Amygdala (tissue), 56 donors: ENCODE results near the gene ST8SIA2.
A peak's percentile ranks its signal among the peaks of the same experiment; 100 is the strongest.
"Not testable (repeated sequence)": the region's sequence is repeated elsewhere in the genome, so short reads cannot be mapped to it uniquely, and the experiment has no call there.

Experiments
- DNase-seq, 56 donors: peaks; one replicate each; lab custom pipeline; 2025; lab: John Stamatoyannopoulos, UW

The ST8SIA2 gene

DNA sequence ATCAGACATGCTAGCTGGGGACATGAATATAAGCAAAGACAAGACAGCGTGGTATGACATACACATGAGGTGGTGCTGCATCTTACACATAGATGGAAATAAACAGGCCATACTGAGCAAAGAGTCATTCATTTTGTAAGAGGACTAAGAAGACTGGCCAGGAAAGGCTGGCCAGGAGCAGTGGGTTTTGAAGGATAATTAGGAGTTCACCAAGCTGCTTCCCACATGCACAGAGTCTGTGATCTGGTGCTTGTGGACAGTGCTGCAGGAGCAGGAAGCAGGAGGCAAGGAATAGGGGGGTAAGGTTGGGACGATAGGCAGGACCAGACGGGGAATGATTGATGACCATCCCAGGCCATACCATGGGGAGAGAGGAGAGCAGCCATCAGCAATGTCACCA is 41.5 kb downstream of the ST8SIA2 start:
- no peak for DNase-seq

DNA sequence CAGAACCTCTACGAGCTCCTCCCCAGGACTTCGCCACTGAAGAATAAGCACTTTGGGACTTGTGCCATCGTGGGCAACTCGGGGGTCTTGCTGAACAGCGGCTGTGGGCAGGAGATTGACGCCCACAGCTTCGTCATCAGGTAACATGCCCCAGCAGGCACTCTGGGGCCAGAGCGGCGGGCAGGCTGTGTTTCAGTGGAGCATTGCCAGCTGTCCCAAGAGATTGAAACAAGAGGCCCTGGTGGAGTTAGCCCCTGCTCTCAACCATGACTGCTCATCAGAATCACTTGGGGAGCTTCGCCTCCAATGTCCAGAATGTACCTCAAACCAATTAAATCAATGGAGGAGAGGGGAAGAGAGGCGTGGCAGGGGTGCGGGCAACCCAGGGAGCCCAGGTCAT is 44.8 kb downstream of the ST8SIA2 start:
- DNase-seq, result no peak

DNA sequence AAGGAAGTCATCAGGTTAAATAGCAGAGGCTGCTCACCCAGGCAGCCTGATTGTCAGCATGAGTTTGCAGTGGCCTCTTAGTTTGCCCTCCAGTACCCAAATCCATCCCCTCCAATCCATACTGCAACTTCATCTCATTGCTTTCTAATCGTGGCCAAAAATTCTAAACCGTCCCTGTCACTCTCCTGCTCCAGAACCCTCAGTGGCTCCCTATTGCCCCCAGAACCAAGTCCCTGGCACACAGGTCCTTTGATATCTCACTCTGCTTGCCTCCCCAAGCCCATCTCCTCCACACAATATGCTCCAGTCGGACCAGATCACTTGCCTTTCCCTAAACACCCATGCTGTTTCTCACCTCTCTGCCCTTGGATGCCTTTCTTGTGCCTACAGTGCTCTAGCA is 49.7 kb downstream of the ST8SIA2 start:
- no peak for DNase-seq

DNA sequence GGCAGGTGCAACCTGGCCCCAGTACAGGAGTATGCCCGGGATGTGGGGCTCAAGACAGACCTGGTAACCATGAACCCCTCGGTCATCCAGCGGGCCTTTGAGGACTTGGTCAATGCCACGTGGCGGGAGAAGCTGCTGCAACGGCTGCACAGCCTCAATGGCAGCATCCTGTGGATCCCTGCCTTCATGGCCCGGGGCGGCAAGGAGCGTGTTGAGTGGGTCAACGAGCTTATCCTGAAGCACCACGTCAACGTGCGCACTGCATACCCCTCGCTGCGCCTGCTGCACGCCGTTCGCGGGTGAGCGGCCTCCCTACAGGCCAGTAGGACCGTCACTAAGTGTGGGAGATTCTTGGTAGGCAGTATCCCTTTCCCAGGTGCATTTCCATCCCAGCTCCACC is 51.0 kb downstream of the ST8SIA2 start:
- no peak for DNase-seq

DNA sequence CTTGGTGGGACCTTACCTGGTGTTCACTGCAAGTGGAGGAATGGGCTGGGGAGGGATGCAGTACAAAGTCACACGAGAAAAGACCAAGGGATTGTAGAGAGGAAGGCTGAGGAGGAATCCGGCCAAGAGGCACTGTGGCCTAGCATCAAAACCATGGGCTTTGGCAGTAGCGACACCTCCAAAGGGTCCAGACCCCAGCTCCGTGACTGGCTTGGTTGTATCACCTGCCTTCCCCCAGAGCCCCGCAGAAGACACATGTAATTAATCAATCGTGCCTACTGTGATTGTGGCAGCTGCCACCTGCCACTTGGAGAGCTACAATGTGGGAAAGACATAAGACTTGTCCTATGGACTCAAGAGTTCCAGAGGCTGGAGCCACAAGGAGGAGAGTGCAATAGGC is 54.7 kb downstream of the ST8SIA2 start:
- DNase-seq, result no peak

DNA sequence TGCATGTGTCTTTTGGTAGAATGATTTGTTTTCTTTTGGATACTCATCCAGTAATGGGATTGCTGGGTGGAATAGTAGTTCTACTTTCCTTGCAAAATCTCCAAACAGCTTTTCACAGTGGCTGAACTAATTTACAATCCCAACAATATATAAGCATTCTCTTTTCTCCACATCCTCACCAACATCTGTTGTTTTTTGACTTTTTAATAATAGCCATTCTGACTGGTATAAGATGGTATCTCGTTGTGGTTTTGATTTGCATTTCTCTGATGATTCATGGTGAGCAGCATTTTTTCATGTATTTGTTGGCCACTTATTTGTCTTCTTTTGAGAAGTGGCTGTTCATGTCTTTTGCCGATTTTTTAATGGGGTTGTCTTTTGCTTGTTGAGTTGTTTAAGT is 55.8 kb downstream of the ST8SIA2 start:
- no peak for DNase-seq

DNA sequence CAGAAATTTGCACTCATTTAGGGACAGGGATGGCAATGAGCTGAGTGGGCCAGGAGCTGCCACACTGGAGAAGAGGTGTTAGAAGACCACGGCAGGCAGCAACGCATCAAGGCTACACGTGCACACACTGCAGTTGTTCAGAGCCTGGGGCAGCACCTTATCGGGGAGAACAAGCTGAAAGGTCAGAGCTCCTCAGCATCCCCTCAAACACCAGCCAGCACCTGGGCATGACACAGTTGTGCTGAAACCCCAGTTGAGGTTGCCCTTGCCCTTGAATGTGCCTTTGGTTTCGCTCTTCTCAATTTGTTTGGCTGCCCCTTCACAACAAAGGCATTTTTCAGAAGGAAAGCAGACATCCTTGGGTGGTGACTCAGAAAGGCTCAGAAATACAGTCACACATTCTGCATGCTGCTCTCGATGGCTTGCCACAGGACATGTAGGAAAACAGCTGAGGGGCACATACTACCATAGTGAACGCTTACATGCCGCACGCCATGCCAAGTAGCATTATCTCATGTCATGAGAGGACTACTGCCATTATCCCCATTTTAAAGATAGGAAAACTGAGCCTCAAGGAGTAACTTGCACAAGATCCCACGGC is 57.6 kb downstream of the ST8SIA2 start:
- DNase-seq, result no peak

DNA sequence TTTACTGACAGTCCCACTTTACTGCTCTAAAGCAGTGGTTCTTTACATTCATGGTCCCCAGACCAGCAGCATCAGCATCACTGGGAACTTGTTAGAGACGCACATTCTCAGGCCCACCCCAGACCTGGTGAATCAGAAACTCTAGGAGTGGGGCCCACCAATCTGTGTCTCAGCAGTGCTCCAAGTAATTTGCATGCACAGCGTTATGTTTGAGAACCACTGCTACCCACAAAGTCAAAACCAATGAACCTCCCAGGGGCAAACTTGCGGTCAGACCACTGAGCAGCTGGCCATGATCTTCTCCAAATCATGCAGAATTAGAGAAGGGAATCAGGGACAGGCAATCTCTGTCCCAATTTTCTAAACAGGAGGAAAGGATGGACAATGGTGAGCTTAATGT is 58.5 kb downstream of the ST8SIA2 start:
- DNase-seq, result no peak

DNA sequence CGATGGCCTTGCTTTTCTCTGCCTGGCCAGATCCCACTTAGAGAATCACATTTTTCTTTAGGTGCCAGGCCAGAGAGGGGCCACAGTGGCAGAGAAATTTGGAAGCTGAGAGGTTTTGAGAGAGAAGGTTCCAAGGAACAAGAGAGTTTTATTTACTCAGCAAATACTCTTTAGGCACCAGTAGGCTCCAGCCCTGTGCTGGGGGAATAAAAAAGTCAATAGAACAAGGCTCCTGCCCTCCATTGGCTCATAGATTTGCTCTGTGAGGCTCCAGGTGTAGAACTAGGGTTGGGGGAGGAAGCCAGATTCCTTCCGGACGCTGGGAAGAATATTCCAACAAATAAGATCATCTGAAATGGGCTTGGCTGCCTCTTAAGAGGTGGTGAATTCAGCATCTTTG is 59.9 kb downstream of the ST8SIA2 start:
- no peak for DNase-seq

DNA sequence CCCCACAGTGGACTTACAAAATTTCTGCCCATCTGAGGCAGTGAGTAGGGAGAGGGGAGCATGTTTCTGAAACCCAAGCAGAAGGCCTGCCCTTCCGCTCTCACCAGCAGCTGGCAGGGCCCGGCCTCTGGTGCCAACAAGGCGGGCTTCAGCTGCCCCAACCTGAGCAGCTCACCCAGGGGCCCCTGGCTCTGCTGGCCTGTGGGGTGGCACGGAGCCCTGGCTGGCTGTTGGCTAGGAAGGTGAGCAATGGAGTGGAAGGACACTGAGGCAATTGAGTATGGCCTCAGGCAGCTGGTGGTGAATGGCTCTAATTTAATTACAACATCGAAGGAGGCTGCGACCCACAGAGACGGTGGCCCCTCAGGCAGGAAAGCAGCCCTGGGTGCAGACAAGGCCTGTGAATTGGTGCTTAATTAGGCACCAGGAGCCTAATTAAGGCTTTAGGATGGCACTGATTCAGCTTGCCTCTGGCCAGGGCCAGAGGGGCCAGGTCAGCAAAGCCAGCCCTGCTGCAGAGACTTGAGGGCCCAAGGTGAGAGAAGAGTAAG is 60.9 kb downstream of the ST8SIA2 start:
- DNase-seq, result no peak

DNA sequence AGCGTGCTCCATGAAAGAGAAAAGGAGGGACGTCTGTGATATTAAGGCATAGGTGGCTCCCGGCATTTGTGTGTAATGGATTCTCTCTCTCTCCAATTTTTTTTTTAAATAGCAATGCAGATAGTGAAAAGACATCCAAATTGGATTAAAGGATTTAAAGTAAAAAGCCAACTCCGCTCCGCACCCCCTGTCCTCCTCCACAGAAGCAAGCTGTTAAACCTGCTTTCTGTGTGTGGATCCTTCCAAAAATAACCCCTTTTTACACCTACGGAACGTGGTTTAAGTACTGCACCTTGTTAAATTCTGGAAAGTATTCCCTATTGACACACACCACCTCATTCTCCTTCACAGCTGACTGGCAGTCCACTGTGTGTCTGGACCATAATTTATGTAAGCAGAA is 61.6 kb downstream of the ST8SIA2 start:
- DNase-seq, result no peak

DNA sequence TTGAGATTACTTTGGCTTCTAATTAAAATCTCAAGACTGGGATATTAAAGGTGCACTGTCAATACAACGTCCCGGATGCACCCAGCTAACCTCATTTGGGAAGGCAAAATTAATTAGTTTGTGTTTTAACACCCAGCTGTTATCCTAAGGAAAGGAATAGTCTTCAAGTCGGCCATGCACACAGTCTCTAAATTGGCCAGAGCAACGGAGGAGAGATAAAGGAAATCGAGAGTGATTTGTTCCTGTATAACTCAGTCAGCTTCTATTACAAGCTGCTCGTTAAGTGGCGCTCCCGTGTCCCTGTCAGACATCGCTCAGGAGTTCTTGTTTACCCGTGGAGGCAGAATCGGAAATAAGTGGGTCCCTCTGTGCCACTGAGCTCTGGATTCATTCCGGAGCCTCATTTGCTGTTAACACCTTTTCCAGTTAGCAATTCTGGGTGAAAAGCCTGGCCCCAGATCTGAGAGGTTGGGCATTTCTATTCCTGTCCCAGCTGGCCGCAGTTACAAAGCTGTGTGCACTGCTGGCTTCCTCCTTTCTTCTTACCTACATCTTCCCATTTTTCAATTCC is 63.9 kb downstream of the ST8SIA2 start:
- DNase-seq, result no peak

DNA sequence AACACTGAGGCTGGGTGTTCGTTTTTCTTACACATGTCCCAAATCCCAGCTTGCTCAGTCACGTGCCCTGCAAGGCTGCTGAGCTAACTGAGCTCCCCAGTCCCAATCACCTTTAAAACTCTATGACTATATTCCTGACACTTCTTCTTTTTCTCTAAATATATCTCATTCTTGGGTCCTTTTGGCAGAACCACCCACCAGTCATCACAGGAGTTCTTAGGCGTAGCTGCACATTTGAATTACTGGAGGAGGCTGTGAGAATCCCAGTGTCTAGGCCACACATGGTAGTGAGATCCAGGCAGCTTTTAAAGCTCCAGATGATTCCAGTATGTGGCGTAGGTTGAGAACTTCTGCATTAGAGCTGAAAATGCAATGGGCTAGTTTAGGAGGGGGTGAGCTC is 66.3 kb downstream of the ST8SIA2 start:
- peak in 7 of 56 donors; percentile 4 to 57 (median 8) for DNase-seq

DNA sequence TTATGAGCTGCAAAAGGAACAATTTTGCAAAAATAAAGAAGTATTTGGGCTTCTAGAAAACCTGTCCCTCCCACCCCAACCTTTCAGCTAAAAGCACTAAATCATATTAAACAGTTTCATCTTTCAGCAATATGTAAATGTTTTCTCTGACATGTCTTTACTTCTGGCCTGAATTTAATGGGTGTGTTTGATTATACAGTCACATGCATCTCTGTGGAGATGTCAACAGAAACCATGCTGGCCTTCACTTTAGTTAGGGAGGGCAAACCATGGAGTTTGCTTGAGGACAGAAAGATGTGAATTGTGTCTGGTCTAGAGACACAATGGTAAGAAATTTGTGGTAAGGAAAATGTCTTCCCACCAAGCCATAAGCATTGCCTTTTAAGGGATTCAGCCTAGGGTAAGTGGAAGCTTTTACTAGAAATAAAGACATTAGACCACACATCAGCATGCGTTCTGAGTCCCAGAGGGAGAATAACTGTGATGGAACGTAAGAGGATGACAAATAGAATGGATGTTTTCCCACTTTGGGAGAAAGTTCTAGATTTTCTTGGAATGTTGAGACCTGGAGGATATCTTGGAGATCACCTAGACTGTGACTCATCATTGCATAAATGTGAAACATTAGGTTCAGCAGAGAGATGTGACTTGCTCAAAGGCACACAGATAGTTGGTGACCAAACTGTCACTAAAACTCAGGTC is 68.9 kb downstream of the ST8SIA2 start:
- no peak for DNase-seq

DNA sequence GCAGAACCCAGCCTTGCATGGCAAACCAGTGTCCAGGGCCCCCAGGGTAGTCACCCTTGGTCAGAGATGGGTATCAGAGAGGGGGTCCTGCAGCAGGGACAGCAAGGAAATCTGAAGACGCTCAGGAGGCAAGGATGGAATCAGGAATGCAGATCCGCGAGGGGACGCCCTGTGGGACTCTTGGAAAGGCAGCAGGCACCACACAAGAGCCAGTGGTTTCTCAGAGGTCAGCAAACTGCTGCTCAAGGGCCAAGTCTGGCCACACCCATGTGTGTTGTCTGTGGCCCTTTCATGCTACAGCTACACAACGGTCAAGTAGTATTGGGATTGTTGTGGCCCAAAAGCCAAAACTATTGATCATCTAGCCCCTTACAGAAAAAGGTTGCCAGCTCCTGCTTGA is 69.7 kb downstream of the ST8SIA2 start:
- no peak for DNase-seq

DNA sequence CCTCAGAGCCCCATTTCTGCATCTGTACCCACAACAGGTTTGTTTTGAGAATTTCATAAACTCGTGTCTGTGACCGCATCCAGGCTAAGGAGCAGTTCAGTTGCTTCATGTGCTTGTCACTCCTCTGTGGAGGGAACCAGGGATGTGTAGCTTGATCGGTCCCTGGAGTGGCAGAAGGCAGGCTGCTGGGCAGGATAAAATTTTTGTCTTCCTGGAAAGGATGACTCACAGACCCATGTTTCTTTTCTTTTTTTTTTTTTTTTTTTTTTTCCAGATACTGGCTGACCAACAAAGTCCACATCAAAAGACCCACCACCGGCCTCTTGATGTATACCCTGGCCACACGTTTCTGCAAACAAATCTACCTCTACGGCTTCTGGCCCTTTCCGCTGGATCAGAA is 70.1 kb downstream of the ST8SIA2 start:
- no peak for DNase-seq

DNA sequence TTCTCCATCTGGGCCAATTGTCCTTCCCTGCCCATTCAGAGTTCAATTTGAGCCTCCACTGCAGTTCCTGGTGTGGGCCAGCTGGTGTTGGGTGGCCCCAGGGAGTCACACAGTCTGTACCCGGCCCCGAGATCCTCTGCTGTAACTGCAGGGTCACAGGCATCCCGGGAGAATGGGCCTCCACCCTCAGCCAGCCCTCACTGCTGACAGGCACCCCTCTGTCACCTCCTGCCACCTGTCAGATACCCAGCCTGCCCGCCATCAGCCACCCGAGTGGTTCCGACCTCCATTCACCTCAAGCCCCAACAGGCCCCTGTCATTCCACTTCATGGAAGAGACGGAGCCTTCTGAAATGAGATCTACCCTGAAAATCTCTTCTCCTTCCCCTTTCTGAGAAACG is 73.2 kb downstream of the ST8SIA2 start:
- DNase-seq, result no peak

DNA sequence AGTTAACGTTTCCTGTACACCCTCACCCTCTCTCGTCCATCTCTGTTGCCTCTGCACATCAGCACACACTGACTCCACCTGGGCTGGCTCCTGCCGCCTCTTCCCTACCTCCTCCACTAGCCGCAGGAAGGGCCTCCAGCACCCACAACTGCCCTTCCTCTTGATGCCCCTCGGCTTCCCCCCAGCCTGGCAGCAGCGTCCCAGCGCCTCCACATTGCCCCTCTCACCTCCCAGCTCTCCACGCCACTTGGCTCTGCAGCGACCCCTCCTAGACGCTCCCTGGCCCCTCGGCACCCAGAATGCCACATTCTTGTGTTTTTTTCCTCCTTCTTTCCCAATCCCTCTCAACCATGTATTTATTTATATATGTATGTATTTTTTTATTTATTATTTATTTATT is 73.6 kb downstream of the ST8SIA2 start:
- DNase-seq, result no peak

DNA sequence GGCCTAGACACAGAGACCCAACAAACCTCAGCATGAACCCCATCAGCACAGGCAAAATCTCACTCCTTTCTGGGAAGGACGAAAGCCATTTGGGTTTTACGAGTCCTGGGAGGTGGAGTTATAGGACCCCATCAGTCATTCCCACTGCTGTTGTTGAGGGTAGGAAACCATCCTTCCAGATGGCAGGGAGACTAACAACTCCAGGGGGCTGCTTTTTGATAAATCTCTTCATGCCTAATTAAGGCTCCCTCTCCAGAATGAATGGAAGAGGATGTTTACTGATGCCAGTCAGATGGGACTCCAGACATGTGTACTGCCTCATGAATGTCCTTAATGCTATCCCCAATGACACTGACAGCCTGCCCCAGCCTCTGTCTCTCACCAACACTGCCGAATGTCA is 75.3 kb downstream of the ST8SIA2 start:
- no peak for DNase-seq

DNA sequence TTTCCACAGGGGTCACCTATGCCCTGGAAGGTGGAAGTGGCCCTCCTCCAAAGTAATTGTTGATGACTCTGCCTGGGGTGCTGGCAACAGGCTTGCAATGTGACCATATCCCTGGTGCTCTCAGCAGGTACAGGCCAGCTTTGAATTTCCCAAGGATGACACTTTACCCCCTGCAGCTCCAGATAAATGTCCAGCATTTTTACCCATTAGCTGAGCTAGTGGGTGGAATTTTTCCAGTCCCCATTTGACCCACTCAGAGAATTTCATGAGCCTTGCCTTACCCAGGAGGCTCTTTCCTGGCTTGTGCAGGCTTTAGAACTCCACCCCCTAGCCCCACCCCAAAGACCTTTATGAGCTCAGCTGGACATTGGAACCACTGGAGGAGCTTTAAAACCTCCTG is 77.6 kb downstream of the ST8SIA2 start:
- no peak for DNase-seq

DNA sequence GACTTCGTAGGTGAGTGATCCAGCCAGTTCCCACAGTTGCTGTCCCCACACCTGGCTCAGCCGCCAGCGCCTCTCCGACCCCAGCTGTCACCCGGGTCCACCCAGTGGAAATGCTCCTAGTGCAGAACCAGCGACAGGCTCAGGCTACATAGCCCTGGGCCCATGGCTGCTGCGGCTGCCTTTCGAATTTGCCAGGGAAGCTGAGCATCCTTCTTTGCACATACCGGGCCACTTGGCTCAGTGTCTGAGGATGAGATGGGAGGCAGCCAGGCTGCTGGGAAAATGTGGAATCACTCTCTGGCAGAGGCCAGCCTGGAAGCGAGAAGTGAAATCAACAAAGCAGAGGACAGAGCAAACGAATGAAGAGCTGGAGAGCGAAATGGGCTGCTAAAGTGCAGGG is 80.1 kb downstream of the ST8SIA2 start:
- DNase-seq, result no peak

DNA sequence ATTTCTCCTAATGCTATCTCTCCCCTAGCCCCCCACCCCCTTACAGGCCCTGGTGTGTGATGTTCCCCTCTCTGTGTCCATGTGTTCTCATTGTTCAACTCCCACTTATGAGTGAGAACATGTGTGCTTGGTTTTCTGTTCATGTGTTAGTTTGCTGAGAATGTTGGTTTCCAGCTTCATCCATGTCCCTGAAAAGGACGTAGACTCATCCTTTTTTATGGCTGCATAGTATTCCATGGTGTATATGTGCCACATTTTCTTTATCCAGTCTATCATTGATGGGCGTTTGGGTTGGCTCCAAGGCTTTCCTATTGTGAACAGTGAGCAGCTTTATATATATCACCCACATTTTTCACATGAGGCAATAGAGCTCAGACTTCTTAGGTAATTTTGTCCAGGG is 86.0 kb downstream of the ST8SIA2 start:
- not testable (repeated sequence) for DNase-seq
